Measurements from ENCODE around the gene RASD1.

- TF ChIP-seq CTCF (IDR thresholded peaks at IDR 0.05; ENCODE audit: low read depth, low read length, missing input control) (no peak), MAX (IDR thresholded peaks at IDR 0.05) (no peak), GABPA (IDR thresholded peaks at IDR 0.05 in 1 of 2, conservative IDR thresholded peaks at IDR 0.05 in 1 of 2) (no peak), HNF4G (IDR thresholded peaks at IDR 0.05) (no peak), EGR1 (IDR thresholded peaks at IDR 0.05; ENCODE audit: low read depth in 2 of 2) (no peak), YY1 (IDR thresholded peaks at IDR 0.05) (no peak), JUND (IDR thresholded peaks at IDR 0.05) (no peak), ZBTB33 (IDR thresholded peaks at IDR 0.05) (no peak), NR2F2 (IDR thresholded peaks at IDR 0.05) (no peak), TAF1 (conservative IDR thresholded peaks at IDR 0.05) (no peak), SP1 (IDR thresholded peaks at IDR 0.05) (no peak), FOXA1 (IDR thresholded peaks at IDR 0.05) (no peak), REST (IDR thresholded peaks at IDR 0.05) (no peak), HNF4A (conservative IDR thresholded peaks at IDR 0.05) (no peak)
Measured at GRCh38 chr17:17448723-17449122, 47.5 kb downstream of the RASD1 start.

All from liver (tissue), 3 donors.